Gastrocnemius medialis (tissue), 4 donors: ENCODE data around the gene TMPRSS12.

Experiments used
- CTCF ChIP-seq, 5 experiments: fragments of 450-650 bp in 3 of 5; fragments of 200-600 bp in 2 of 5; sonication (generic) in 2 of 5; IDR thresholded peaks in 4 of 5; conservative IDR thresholded peaks in 1 of 5; 1 replicate in 4 of 5; 2 replicates in 1 of 5; pipeline ENCODE4 v1.5.1; 2016 to 2019; ENCODE audit warnings: antibody characterized with exemption in 5 of 5, mild to moderate bottlenecking in 3 of 5, moderate library complexity in 3 of 5
- POLR2A ChIP-seq, 2 donors: fragments of 450-650 bp; IDR thresholded peaks; one replicate each; pipeline ENCODE4 v1.6.1; 2017; ENCODE audit warnings: antibody characterized with exemption in 2 of 2, mild to moderate bottlenecking in 2 of 2, moderate library complexity in 2 of 2

DNA sequence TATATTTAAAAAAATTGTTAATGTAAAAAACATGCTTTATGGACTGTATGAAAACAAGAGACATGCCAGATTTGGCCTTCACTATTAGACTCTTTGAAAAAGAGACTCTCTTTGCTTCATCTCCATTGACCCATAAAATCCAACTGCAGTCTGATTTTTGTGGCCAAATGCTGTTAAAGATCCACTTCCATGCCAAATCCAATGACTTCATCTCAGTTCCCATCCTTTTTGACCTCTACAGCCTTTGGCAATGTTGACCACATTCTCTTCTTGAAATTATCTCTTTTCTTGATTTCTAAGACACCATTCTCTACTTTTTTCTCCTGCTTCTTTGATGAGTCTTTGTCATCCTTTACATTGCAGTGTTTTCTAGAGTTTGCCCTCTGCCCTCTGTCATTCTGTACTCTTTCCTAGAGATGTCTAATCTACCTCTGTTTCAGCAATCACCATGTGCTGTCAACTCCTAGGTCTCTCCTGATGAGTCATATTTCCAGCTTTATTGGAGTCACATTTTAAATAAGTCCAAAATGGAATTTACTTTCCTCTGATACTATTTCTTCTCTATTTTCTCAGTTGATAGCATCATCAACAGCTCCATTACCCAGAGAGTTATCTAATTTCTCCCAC lies 2.4 kb downstream of the TMPRSS12 start:
- TF ChIP-seq CTCF (IDR thresholded peaks at IDR 0.05 in 4 of 5, conservative IDR thresholded peaks at IDR 0.05 in 1 of 5) (no peak), POLR2A (IDR thresholded peaks at IDR 0.05) (no peak)
